Gastrocnemius medialis (tissue), 4 donors: ENCODE measurements around the gene SEL1L2. TPM values are rescaled to one million over a fixed set of nuclear protein-coding genes. Genes with fewer than 3 reads are reported as not detected.

ENCODE experiments used
- ATAC-seq, 2 donors: fragments of 150-250 bp; one replicate each; pipeline ENCODE4 v1.9.1; 2016
- DNase-seq, 2 donors: peaks; one replicate each; pipeline ENCODE4 v3.0.0-alpha.2; 2019
- H3K27ac ChIP-seq, 4 donors: fragments of 200-600 bp; sonication (generic); 1 replicate in 1 of 4; 2 replicates in 3 of 4; pipeline ENCODE4 v1.5.1; 2016 to 2018; ENCODE audit warnings: mild to moderate bottlenecking in 2 of 4, moderate library complexity in 1 of 4
- H3K27me3 ChIP-seq, 3 donors: fragments of 200-600 bp; sonication (generic) in 2 of 3; 1 replicate in 1 of 3; 2 replicates in 2 of 3; pipeline versions ENCODE4 v1.5.1 to v1.6.0; 2016 to 2019; ENCODE audit warnings: mild to moderate bottlenecking in 1 of 3, moderate library complexity in 1 of 3
- H3K36me3 ChIP-seq, 2 donors: fragments of 200-600 bp; sonication (generic) in 1 of 2; one replicate each; pipeline ENCODE4 v1.5.1; 2017 to 2018
- H3K4me1 ChIP-seq, 2 donors: fragments of 200-600 bp; sonication (generic) in 1 of 2; one replicate each; pipeline ENCODE4 v1.5.1; 2016 to 2017; ENCODE audit warnings: mild to moderate bottlenecking in 2 of 2
- H3K4me3 ChIP-seq, 4 donors: fragments of 200-600 bp; sonication (generic) in 3 of 4; 1 replicate in 1 of 4; 2 replicates in 3 of 4; pipeline ENCODE4 v1.5.1; 2016 to 2019; ENCODE audit warnings: mild to moderate bottlenecking in 2 of 4
- H3K9me3 ChIP-seq, 3 donors: fragments of 200-600 bp; sonication (generic) in 2 of 3; 1 replicate in 1 of 3; 2 replicates in 2 of 3; pipeline ENCODE4 v1.5.1; 2016 to 2019
- CTCF ChIP-seq, 5 experiments: fragments of 450-650 bp in 3 of 5; fragments of 200-600 bp in 2 of 5; sonication (generic) in 2 of 5; IDR thresholded peaks in 4 of 5; conservative IDR thresholded peaks in 1 of 5; 1 replicate in 4 of 5; 2 replicates in 1 of 5; pipeline ENCODE4 v1.5.1; 2016 to 2019; ENCODE audit warnings: antibody characterized with exemption in 5 of 5, mild to moderate bottlenecking in 3 of 5, moderate library complexity in 3 of 5
- POLR2A ChIP-seq, 2 donors: fragments of 450-650 bp; IDR thresholded peaks; one replicate each; pipeline ENCODE4 v1.6.1; 2017; ENCODE audit warnings: antibody characterized with exemption in 2 of 2, mild to moderate bottlenecking in 2 of 2, moderate library complexity in 2 of 2
- in situ Hi-C, 4 donors: fragments of 200-750 bp; cut with MboI; loops; one replicate each; pipeline versions ENCODE4 v1.15.0 to v1.8.0; 2017; ENCODE audit warnings: low sequenced_read_pairs in 4 of 4
- intact Hi-C: fragments of 100-400 bp; cut with DNase I; formaldehyde crosslinking; loops from one replicate; pipeline ENCODE4 v1.15.1; 2023; ENCODE audit warnings: low total_unique reads
- total RNA-seq, 4 donors: library from RNA; depleted of rRNA; stranded (reverse); fragments of >200 nt; gene quantifications; one replicate each; pipeline versions ENCODE4 v1.1.0 to v1.2.3, GENCODE V29; 2016

Gene SEL1L2
- total RNA-seq, 4 donors from 2014 or later: 0.71 TPM; not detected in 3

- no peaks in the 10 kb centered on the region for H3K4me1 ChIP-seq
- no peaks in the 10 kb centered on the region for H3K27me3 ChIP-seq
- TF ChIP-seq CTCF (IDR thresholded peaks at IDR 0.05 in 4 of 5, conservative IDR thresholded peaks at IDR 0.05 in 1 of 5): no peak
- no peak for TF ChIP-seq POLR2A (IDR thresholded peaks at IDR 0.05)
- intact Hi-C loops (no loop called here), in situ Hi-C loops (no loop called here)
- no peak overlapping the region for H3K27ac ChIP-seq
- no peaks in the 10 kb centered on the region for H3K9me3 ChIP-seq
- DNase-seq (no peak), ATAC-seq (no peak)
- no peaks in the 10 kb centered on the region for H3K36me3 ChIP-seq
- H3K4me3 ChIP-seq: no peak overlapping the region
These were observed 29.9 kb downstream of the SEL1L2 start for GRCh38 chr20:13960525-13960924.

GRCh38 chr20:13960119-13960518, 30.3 kb downstream of the SEL1L2 start:
- H3K9me3 ChIP-seq: no peaks in the 10 kb centered on the region
- intact Hi-C loops (no loop called here), in situ Hi-C loops (no loop called here)
- no peaks in the 10 kb centered on the region for H3K36me3 ChIP-seq
- H3K4me1 ChIP-seq: no peaks in the 10 kb centered on the region
- no peak overlapping the region for H3K27ac ChIP-seq
- DNase-seq (no peak), ATAC-seq (no peak)
- H3K27me3 ChIP-seq: no peaks in the 10 kb centered on the region
- no peak overlapping the region for H3K4me3 ChIP-seq
- TF ChIP-seq CTCF (IDR thresholded peaks at IDR 0.05 in 4 of 5, conservative IDR thresholded peaks at IDR 0.05 in 1 of 5): no peak
- no peak for TF ChIP-seq POLR2A (IDR thresholded peaks at IDR 0.05)

GRCh38 chr20:13953227-13953626, 37.2 kb downstream of the SEL1L2 start:
- intact Hi-C loops: loop anchor here (1.0 kb wide), 1 partner anchor 27 kb away; no protein-coding TSS in a partner anchor
- no peaks in the 10 kb centered on the region for H3K36me3 ChIP-seq
- no peak for TF ChIP-seq CTCF (IDR thresholded peaks at IDR 0.05 in 4 of 5, conservative IDR thresholded peaks at IDR 0.05 in 1 of 5)
- TF ChIP-seq POLR2A (IDR thresholded peaks at IDR 0.05): no peak
- no peaks in the 10 kb centered on the region for H3K4me1 ChIP-seq
- H3K27me3 ChIP-seq: no peaks in the 10 kb centered on the region
- in situ Hi-C loops: no loop called here
- H3K27ac ChIP-seq: no peak overlapping the region
- no peaks in the 10 kb centered on the region for H3K9me3 ChIP-seq
- H3K4me3 ChIP-seq: no peak overlapping the region
- ATAC-seq (no peak), DNase-seq (no peak)

GRCh38 chr20:13947719-13948118, 42.7 kb downstream of the SEL1L2 start:
- no peak for TF ChIP-seq POLR2A (IDR thresholded peaks at IDR 0.05)
- no peak for TF ChIP-seq CTCF (IDR thresholded peaks at IDR 0.05 in 4 of 5, conservative IDR thresholded peaks at IDR 0.05 in 1 of 5)
- no peak for ATAC-seq
- no peaks in the 10 kb centered on the region for H3K36me3 ChIP-seq

GRCh38 chr20:13941031-13941430, 49.4 kb downstream of the SEL1L2 start:
- no peaks in the 10 kb centered on the region for H3K27me3 ChIP-seq
- no peaks in the 10 kb centered on the region for H3K36me3 ChIP-seq
- no peaks in the 10 kb centered on the region for H3K9me3 ChIP-seq
- DNase-seq (no peak), ATAC-seq (no peak)
- TF ChIP-seq POLR2A (IDR thresholded peaks at IDR 0.05) (no peak), CTCF (IDR thresholded peaks at IDR 0.05 in 4 of 5, conservative IDR thresholded peaks at IDR 0.05 in 1 of 5) (no peak)
- no peak overlapping the region for H3K4me3 ChIP-seq
- H3K27ac ChIP-seq: no peak overlapping the region
- intact Hi-C loops: no loop called here
- H3K4me1 ChIP-seq: no peaks in the 10 kb centered on the region
- in situ Hi-C loops: no loop called here

More at GRCh38 chr20:13947719-13948118, 42.7 kb downstream of the SEL1L2 start:
- H3K27me3 ChIP-seq: no peaks in the 10 kb centered on the region
- intact Hi-C loops: no loop called here
- in situ Hi-C loops: no loop called here
- no peak overlapping the region for H3K4me3 ChIP-seq
- no peaks in the 10 kb centered on the region for H3K4me1 ChIP-seq
- H3K27ac ChIP-seq: no peak overlapping the region
- no peak for DNase-seq
- H3K9me3 ChIP-seq: no peaks in the 10 kb centered on the region
